ENCODE data around the gene ATF3.
"Not testable (repeated sequence)": the region's sequence is repeated elsewhere in the genome, so short reads cannot be mapped to it uniquely, and the experiment has no call there.

Gene ATF3

DNA sequence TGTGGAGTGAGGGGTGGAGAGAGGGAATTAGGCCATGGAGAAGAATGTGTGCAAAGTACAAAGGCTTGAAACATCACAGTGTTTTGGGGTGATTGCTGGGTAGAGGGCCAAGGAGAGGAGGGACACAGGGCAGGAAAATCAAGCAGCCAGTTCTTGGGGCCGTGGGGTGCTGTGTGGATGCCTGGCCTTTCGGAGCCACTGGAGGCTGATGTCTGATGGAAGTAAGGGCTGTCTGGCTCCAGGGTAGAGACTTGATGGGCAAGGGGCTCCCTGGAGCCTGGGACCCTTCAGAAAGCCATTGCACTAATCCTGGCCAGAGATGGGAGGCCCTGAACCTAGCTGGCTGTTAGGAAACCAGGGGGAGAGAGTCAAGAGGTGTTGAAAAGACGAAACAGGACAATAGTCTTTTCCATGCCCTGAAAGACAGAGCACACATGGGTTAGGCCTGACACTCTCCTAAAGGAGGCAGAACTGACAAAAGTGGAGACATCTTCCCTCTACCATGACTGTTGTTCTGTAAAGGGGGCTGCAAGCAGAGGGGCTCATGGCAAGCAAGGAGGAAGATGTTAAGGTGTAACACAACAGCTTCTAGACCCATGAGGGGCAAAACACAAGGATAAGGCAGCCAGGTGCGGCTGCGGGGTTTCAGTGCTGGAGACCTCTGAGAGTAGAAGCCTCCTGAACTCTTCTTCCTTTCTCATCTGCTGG lies 21.0 kb downstream of the ATF3 start:
- DNase-seq = no peak

DNA sequence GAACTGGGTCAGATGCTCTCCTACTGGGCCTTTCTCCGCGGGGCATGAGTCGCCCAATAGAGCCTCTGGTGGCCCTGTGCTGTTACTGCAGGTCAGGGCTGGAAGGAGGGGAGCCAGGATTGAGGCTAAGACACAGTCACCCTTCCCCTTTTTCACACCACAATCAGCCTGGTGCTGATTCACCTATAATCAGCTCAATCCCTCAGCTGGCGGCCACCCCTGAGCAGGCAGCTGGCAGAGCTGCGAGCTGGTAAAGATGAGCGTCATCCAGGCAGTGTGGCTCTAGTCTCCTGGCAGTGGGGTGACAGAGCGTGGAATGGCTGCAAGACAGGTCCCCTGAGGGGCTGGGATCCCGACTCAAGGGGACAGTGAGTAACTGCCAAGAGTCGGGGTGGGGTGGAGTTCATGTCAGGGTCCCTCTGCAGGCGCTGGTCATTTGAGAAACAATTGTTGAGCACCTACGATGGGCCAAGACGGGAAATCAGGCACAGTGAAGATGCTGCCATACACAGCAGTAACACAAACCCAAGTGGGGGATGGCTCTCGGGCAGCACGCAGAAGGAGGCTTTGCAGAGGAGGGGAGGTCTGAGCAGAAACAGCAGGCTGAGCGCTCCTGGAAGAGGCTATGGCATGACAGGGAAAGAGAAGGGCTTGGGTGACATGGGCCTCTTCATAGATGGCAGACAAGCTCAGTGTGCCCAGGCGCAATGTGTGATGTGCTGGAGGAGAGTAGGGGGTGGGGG lies 21.8 kb downstream of the ATF3 start:
- peak; percentile 63 to 75 for DNase-seq

DNA sequence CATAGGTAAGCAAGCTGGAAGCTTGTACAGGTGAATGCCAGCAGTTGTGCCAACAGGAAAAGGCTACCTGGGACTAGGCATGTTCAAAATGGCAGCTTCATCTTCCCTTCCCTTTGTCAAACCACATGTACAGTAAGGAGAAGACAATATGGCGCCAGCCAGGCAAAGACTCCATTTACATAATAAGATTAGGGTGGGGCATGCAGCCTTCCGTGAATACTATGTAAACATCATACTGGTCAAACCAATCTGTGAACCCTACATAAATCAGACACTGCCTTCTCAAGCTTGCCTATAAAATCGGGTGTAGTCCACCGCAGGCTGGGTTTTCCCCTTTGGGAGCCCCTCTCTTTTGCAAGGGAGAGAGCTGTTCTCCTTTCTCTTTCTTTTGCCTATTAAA lies 24.6 kb downstream of the ATF3 start:
- no peak for DNase-seq

DNA sequence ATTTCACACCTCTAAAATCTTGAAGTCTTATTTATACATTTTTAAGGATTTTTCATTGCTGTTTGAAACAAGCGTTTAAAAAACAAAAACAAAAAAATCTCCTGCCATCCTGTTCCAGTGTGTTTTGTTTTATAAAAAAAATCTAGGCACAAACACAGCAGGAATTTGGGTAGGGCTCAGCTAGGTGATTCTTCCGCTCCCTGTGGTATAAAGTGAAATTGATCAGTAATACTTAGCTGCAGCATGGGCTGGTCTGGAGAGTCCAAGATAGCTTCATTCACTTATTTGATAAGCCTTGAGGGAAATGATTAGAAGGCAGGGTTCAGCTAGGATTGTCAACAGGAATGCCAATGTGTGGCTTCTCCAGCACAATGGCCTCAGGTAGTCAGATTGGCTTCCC lies 25.7 kb downstream of the ATF3 start:
- no peak for DNase-seq

DNA sequence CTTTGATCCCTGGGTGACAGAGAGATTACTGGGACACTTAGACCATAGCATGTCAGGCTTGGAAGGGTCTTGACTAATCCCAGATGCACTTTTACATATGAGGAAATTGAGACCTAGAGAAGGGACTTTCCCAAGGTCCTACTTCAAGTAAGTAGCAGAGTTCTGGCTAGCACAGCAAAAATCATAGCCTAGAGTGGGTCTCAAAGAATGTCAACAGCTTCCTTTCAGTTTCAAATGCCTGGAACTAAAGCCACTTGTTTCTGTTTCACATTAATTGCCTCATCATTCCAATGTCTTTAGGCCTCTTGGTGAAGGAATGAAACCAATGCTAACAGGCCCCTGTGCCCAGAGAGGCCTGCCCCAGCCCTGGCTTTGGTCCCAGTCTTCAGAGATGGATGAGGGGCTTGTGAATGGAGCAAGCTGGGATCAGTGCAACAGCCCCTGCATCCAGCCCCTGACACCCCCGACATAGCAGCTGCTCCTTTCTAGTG lies 26.6 kb downstream of the ATF3 start:
- no peak for DNase-seq

DNA sequence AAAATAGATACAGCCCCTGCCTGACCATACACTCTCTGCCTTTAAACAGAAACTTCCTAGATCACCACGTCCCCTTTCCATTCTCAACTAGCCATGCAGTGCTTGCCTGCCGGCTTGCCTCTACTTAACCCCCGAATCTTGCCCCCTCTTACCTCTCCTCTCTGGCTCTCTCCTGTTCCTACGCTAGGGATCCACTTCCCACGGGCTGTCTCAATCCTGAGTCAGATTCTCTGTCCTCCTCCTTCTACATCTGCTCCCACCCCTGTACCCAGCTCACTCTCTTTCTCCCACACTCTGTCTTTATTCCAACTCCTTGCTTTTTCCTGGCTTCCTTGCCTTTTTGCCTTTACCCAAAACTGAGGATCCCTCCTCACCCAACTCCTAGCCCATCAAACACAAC lies 29.3 kb downstream of the ATF3 start:
- no peak for DNase-seq

DNA sequence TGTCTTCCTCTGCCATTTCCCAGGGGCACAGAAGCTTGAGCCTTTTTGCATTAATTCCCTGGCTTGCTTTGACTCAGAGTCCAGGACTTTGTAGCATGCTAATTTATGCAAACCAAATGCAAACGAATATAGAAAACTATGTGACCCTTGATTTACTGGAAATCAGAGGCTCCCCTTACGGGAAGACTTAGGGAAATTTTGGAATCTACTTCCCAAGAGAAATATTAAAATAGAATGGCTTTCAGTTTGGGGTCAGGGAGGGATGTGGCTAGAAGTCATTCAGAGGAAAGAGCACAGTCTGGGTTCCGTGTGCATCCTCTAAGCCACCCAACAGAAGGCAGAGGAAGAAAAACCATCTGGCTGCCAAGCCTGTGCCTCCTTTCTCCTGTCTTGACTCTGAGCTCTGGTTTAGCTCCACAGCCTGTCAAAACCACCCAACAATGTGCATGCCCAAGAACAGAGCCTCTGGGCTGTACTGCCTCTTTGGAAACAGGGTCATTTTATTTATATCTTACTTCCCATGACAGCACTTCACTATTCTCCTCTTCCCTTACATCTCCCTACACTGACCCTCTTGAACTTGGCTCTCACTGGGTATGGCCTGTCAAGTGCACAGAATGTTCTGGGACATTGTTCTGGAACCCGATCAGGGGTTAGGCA lies 30.1 kb downstream of the ATF3 start:
- DNase-seq = no peak

DNA sequence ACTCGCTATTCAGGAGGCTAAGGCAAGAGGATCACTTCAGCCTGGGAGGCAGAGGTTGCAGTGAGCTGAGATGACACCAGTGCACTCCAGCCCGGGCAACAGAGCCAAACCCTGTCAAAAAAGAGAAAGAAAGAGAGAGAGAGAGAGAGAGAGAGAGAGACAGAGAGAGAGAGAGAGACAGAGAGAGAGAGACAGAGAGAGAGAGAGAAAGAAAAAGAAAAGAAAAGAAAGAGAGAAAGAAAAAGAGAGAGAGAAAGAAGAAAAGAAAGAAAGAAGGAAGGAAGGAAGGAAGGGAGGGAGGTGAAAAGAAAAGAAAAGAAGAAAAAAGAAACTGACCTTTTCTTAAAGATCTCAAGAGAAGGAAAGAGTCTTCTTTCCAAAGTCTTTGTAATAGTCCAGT lies 31.0 kb downstream of the ATF3 start:
- not testable (repeated sequence) for DNase-seq

DNA sequence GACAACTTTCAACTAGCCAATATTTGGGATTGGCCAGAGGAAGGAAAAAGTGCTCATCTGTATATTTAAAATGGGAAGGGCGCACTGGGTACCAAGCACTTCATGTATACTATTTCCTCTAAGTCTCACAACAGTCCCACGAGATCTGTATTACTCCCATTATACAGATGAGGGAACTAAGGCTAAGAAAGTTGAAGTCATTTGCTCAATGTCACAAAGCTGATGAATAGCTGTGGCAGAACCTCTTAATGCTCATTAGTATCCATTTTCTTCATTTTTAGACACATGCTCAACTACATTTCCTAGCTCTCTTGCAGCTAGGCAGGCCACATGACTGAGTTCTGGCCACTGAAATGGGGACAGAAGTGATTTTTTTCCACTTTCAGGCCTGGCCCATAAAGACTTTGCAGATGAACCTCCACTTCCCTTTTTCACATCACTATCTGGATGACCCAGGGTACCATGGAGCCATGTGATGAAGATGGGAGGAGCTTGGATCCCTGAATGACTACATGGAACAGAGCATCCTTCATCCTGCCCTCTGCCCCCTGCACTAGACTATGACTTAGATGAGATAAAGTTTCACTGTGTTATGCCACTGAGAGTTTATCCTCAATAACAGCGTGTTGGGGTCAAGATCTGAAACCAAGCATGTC lies 31.8 kb downstream of the ATF3 start:
- DNase-seq = no peak

DNA sequence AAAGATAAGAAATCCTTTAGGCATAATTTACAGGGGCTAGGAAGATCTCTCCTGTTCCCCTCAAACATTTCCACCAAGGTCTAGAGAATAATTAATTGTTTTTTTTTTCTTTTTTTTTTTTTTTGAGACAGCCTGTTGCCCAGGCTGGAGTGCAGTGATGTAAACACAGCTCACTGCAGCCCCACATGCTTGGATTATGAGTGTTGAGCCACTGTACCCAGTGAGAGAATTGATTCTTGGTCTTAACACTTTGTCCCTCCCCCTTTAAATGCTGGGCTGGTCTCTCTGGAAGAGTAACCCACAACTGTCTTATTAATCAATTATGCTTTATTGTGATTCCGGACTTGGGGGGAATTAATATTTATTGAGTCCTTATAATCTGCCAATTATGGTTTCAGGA lies 33.4 kb downstream of the ATF3 start:
- DNase-seq = no peak

DNA sequence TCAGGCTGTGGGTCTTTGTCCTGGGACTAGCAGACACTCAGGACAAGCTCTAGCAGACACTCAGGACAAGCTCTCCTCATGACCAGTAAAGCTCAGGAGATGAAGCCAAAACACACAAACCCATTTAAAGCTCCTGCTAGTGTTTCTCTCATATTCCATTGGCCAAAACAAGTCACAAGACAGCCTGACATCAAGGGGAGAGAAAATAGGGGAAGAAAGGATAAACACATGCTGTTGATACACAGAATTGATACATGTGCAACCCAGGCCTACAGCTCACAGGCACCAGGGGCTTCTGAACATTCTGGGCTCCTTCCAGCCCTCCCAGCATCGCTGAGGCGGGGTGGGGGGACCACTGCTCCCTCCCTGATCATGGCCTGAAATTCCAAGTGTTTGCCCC lies 35.3 kb downstream of the ATF3 start:
- DNase-seq = no peak

DNA sequence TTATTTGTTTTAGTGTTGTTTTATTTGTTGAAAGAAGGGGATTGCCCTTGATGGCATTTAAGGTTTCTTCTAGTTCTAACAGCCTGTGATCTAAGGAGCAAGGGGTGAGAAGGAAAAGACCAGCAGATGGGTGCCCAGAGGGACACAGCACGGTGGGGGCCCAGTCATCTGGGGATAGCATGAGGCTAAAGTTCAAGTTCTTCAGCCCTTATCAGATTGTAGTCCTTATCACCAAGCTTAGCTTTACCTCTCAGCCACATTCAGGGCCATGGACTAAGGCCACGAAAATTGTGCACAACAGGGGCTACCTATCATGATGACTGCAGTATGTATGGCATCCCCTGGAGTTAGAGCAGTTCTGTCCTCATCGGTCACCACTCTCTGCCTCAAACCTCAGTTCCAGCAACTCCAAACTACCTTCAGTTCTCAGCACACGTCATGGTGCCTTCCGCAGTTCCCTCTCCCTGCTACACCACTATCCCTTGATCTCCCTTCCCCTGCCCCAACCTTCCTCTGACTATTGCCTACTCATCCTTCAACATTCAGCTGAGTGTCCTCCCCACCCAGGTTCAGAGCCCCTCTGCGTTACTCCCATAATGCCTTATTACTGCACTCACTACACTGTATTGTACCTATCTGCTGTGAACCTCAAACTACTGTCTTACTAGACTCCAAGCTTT lies 36.4 kb downstream of the ATF3 start:
- no peak for DNase-seq

DNA sequence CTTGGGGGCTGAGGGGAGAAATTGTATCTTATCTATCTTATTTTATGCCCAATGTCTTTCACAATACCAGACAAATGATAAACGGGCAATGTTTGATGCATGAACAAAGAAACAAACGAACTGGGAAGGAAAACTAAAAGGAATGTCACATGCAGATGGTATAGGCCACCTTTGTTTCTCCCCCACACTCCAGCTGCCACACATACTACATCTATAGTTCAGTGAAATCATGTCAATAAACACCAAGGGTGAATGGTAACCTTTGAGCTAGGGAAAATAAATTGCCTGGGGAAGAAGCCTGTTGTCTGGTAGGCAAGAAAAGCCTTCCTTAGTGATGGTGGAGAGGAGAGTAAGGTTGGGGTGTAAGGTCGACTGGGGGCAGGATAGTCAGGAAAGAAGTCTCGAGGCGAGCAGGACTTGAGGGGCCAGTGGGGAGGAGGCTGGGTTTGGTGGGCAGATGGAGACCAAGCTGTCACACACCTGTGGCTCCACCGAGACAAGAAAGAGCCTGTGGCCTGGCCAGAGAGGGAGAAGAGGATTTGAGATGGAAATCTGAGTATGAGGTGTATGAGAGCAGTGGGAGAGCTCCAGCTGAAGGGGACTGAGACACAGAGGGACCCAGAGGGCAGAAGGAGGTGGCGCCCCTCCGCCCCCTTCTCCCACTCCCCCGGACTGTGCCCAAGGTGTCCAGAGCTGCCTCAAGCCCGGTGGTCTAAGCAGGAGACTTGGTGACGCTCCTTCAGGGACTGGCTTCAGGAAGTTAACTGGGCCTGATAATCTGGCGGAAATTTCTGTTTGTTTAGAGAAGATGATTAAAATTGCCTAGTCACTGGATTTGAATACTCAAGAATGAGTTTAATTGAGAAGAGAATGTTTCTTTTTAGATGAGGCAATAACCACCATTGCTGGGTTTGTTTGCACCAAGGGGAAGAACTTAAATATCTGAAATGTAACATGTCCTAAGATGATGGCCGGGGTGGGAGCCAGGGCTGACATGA lies 37.3 kb downstream of the ATF3 start:
- DNase-seq = no peak

DNA sequence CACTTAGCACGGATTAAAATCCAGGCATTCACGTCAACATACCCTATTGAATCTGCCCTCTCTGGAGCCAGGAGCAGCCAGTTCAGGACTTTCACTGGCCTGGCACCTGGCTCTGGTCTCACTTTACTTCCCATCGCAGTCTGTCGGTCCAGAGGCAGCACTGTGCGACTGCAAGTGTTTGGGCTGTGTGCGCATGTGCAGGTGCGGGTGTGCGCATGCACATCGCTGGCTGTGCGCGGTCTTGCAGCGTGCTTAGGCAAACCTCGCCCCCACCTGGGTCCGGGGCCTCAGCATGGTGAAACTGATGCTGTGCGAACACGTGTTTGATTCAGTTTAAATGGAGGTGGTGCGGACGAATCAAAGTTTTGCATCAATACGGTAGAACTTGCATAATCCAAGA lies 38.0 kb downstream of the ATF3 start:
- DNase-seq = no peak

DNA sequence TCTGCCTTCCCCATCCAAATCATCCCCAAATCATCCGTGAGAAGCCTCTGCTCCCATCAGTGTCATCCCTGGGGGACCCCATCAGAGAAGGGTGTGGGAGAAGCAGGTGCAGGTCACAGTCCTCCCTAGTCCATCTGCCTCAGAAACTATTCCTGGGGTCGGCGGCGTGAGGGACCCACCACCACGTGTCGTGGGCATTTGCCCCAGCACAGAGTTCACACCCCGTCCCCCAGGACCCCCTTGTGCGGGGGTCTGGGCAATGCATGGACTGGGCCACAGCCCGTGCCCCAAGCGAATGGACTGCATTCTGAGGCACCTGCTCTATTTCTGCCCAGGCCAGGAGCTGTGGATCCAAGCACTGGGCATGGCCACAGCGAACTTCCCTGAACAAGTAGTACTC lies 38.4 kb downstream of the ATF3 start:
- DNase-seq = no peak

DNA sequence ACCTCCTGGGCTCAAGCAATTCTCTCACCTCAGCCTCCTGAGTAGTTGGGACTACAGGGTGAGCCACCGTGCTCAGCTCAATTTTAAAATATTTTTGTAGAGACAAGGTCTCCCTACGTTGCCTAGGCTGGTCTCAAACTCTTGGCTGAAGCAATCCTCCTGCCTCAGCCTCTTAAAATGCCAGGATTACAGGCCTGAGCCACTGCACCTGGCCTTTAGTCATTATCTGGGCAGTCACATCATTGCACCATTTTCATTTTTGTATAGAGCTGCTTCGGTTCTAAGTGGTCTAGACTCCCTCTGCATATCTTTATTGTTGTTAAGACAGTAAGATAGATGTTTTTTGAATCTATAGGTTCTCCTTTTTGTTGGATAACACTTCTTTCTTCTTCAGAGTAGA lies 39.9 kb downstream of the ATF3 start:
- no peak for DNase-seq

DNA sequence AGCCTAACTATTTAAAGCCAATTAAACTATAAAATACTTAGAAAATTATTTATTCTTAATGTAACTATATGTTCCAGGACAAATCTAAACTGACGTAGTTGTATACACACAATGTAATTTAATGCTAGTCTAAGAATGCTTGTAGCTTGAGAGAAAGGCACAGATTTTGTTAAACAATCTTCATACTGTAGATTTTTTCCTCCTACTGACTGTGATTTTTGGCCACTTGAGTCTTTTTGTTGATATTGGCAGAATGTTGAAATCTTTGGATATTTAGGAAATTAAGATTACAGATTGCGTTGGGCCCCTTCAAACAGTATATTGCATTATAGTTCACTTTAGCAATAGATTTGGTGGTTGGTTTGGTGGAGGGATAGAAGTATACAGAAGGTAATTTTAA lies 40.5 kb downstream of the ATF3 start:
- DNase-seq = no peak

DNA sequence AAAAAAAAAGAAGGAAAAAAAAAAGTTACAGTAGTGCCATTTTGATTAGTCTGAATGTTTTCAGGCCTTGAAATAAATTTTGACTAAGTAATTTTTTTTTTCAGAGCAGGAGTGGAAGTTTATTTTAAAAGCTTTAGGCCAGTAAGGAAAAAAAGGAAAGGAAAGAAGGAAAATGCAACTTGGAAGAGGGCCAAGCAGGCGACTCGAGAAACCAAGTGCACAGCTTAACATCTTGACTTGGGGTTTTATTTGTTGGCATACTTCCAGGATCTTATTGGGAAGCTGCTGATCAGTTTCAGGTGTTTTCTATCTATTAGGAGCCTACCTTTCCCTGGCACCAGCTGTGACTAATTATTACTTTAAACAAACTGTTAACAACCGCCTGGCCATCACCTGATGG lies 41.7 kb downstream of the ATF3 start:
- no peak for DNase-seq

DNA sequence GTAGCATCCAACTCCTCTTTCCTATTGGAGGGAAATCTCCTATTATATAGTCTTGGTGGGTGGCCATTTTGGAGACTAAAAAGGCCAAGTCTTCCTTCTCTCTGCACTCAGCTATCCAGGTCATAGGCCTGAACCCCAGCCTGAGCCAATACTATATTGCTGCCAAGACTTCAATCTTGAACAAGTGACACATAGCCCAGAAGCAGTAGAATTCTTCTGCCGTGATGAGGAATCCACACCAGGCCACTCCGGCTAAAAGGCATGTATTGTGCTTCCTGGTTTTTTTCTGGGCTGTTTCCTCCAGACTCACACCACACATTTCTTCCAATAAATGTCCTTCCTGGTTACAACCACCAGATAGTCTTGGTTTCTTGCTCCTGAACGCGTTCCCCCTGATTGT lies 43.0 kb downstream of the ATF3 start:
- DNase-seq = no peak

DNA sequence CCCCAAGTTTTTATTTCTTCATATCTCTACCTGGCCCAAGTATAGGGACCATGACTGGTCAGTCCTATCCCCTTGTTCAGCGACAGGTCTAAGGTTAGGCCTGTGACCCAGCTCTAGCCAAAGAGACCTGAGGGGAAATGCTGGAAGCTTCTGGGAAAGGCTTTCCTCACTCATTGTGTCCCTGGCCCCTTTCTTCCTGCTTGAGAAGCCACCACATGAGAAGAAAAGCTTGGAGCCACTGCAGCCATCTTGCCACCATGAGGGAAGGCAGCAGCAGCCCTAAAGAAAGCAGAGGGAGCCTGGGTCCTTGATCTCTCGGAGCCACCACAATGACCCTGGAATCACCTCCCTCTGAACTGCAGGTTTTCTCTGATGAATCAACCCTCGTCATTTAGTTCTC lies 43.4 kb downstream of the ATF3 start:
- DNase-seq = no peak

DNA sequence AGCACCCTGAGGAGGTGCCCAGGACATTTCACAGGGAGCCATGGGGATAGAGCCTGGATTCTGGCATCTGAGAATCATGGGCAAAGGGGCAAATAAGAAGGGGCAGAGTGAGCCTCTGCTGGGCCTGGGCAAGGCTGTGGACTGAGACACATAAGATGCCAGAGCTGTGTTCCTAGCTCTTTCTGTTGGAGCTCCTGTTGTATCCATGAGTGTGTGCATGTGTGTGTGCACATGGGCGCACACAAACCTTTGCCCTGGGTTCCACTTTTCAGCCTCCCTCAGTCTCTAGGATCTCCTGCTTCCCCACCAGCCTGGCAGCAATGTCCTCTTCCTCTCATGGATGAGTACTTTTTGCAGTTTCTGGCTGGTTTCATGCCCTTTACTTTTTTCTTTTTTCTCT lies 44.0 kb downstream of the ATF3 start:
- DNase-seq = no peak
